Brain microvascular endothelial cell (primary cell): ENCODE measurements around the gene ZNF488.

Experiments
- DNase-seq: peaks from one replicate; pipeline ENCODE4 v3.0.0-alpha.2; 2020
- H3K27ac ChIP-seq: fragments of 250-450 bp; sonication (Bioruptor Pico); 2 replicates; pipeline ENCODE4 v1.5.1; 2020; ENCODE audit warnings: mild to moderate bottlenecking, moderate library complexity
- H3K27me3 ChIP-seq: fragments of 250-450 bp; sonication (Bioruptor Pico); replicated peaks from 2 replicates; pipeline ENCODE4 v1.5.1; 2020; ENCODE audit warnings: mild to moderate bottlenecking
- H3K36me3 ChIP-seq: fragments of 250-450 bp; sonication (Bioruptor Pico); replicated peaks from 2 replicates; pipeline ENCODE4 v1.5.1; 2020; ENCODE audit warnings: mild to moderate bottlenecking
- H3K4me3 ChIP-seq: 2 replicates; pipeline ENCODE4 v1.5.1; 2011; ENCODE audit warnings: low read depth, mild to moderate bottlenecking, control low read depth, low read length, moderate library complexity
- CTCF ChIP-seq: IDR thresholded peaks from 2 replicates; pipeline ENCODE4 v1.5.1; 2011; ENCODE audit warnings: low read depth, mild to moderate bottlenecking, moderate library complexity, low read length, control low read depth, inconsistent platforms; ENCODE audit errors: missing control alignments
- in situ Hi-C: cut with HindIII; loops from 2 replicates; pipeline ENCODE4 v1.10.0; 2017; ENCODE audit warnings: low sequenced_read_pairs, low pct_ligation_motif_present

Gene ZNF488

GRCh38 chr10:47349941-47350371, 34.1 kb downstream of the ZNF488 start:
- in situ Hi-C loops: no loop called here
- no peak overlapping the region for H3K4me3 ChIP-seq
- no peak overlapping the region for H3K27ac ChIP-seq
- DNase-seq: no peak
- TF ChIP-seq CTCF: no peak
- no peaks in the 10 kb centered on the region for H3K27me3 ChIP-seq
- H3K36me3 ChIP-seq: no peaks in the 10 kb centered on the region

GRCh38 chr10:47349516-47349915, 34.6 kb downstream of the ZNF488 start:
- DNase-seq: no peak
- H3K27ac ChIP-seq: no peak overlapping the region
- no peak for TF ChIP-seq CTCF
- H3K4me3 ChIP-seq: no peak overlapping the region
- in situ Hi-C loops: no loop called here
- no peaks in the 10 kb centered on the region for H3K27me3 ChIP-seq
- H3K36me3 ChIP-seq: no peaks in the 10 kb centered on the region

- H3K36me3 ChIP-seq: no peaks in the 10 kb centered on the region
- no peak overlapping the region for H3K4me3 ChIP-seq
- no peaks in the 10 kb centered on the region for H3K27me3 ChIP-seq
- in situ Hi-C loops: no loop called here
- H3K27ac ChIP-seq: no peak overlapping the region
- TF ChIP-seq CTCF: no peak
- no peak for DNase-seq
Observed at GRCh38 chr10:47348661-47349470, 35.2 kb downstream of the ZNF488 start.

- DNase-seq: no peak
- H3K4me3 ChIP-seq: no peak within 1 kb of the TSS
- no peaks in the 10 kb centered on the region for H3K36me3 ChIP-seq
- in situ Hi-C loops: no loop called here
- H3K27me3 ChIP-seq: no peaks in the 10 kb centered on the region
- no peak for TF ChIP-seq CTCF
- no peak within 1 kb of the TSS for H3K27ac ChIP-seq
Observed at GRCh38 chr10:47348138-47348651, 35.9 kb downstream of the ZNF488 start, which contains the start of gene RBP3. Gene RBP3 (plus strand): TSS chr10:47348363. CDS start chr10:47348485, 122 bp downstream.

- Histone ChIP-seq H3K36me3 (no peaks in the 10 kb centered on the region), H3K27ac (no peak overlapping the region), H3K4me3 (no peak overlapping the region), H3K27me3 (no peaks in the 10 kb centered on the region)
- no peak for DNase-seq
- in situ Hi-C loops: no loop called here
- no peak for TF ChIP-seq CTCF
Observed at GRCh38 chr10:47347303-47347675, 36.8 kb downstream of the ZNF488 start.
